Progenitor cell of endocrine pancreas (in vitro differentiated cells): Measurements from ENCODE around the gene LONP2. TPM values are rescaled to one million over a fixed set of nuclear protein-coding genes. Genes with fewer than 3 reads are reported as not detected.

Source experiments
- DNase-seq: peaks from one replicate; pipeline ENCODE4 v3.0.0; 2021; ENCODE audit warnings: low spot score; ENCODE audit not compliant: unreplicated experiment
- H3K27ac Mint-ChIP-seq: 2 replicates; pipeline ENCODE4 v1.8.0; 2021; ENCODE audit warnings: mild to moderate bottlenecking, moderate library complexity, mixed read lengths
- H3K27me3 Mint-ChIP-seq: 2 replicates; pipeline ENCODE4 v1.8.0; 2021; ENCODE audit warnings: mixed read lengths
- H3K36me3 Mint-ChIP-seq: 2 replicates; pipeline ENCODE4 v1.8.0; 2022; ENCODE audit warnings: mixed read lengths; ENCODE audit not compliant: insufficient read depth
- H3K4me1 Mint-ChIP-seq: 2 replicates; pipeline ENCODE4 v1.8.0; 2021; ENCODE audit warnings: low read depth, mixed read lengths
- H3K4me3 Mint-ChIP-seq: 2 replicates; pipeline ENCODE4 v1.8.0; 2021; ENCODE audit warnings: low read depth, mild to moderate bottlenecking, moderate library complexity, mixed read lengths
- H3K9me3 Mint-ChIP-seq: 2 replicates; pipeline ENCODE4 v1.8.0; 2021; ENCODE audit warnings: low read depth, mixed read lengths
- total RNA-seq: library from RNA; stranded (reverse); gene quantifications from 2 replicates; pipeline ENCODE4 v1.2.1, GENCODE V29; 2021
- TF ChIP-seq, protein P1 (sequence below): fragments of 200-600 bp; sonication (generic); IDR thresholded peaks from one replicate; pipeline ENCODE4 v1.5.0; 2021; ENCODE audit warnings: antibody characterized with exemption, mild to moderate bottlenecking; ENCODE audit not compliant: unreplicated experiment

LONP2 gene
- total RNA-seq, 1 donor from 2014 or later = 66.4 TPM

DNA sequence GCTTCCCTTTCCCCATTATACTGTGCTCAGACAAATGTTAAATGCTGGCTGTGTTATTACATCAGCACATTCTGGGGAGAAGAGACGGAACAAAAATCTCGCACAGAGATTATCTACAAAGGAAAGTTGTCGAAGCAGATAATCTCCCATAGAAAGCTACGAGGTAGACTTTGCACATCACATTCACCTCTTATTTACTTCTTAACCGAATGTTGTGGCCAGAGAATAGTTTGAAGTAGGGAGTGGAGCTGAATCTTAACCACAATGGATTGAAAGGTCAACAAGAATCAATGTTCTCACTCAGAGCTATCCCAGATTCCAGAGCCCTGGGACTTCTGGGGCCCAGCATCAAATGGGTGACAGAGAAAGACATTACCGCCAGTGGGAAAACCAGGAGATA, 28.4 kb upstream of the LONP2 start:
- Mint-ChIP-seq H3K36me3 (no peaks in the 10 kb centered on the region), H3K4me1 (peaks cover 4% of the 10 kb centered on the region), H3K4me3 (no peak overlapping the region), H3K27ac (no peak overlapping the region), H3K9me3 (no peaks in the 10 kb centered on the region), H3K27me3 (peaks cover 28% of the 10 kb centered on the region)
- TF ChIP-seq, protein P1, sequence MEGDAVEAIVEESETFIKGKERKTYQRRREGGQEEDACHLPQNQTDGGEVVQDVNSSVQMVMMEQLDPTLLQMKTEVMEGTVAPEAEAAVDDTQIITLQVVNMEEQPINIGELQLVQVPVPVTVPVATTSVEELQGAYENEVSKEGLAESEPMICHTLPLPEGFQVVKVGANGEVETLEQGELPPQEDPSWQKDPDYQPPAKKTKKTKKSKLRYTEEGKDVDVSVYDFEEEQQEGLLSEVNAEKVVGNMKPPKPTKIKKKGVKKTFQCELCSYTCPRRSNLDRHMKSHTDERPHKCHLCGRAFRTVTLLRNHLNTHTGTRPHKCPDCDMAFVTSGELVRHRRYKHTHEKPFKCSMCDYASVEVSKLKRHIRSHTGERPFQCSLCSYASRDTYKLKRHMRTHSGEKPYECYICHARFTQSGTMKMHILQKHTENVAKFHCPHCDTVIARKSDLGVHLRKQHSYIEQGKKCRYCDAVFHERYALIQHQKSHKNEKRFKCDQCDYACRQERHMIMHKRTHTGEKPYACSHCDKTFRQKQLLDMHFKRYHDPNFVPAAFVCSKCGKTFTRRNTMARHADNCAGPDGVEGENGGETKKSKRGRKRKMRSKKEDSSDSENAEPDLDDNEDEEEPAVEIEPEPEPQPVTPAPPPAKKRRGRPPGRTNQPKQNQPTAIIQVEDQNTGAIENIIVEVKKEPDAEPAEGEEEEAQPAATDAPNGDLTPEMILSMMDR = no peak
- no peak for DNase-seq

DNA sequence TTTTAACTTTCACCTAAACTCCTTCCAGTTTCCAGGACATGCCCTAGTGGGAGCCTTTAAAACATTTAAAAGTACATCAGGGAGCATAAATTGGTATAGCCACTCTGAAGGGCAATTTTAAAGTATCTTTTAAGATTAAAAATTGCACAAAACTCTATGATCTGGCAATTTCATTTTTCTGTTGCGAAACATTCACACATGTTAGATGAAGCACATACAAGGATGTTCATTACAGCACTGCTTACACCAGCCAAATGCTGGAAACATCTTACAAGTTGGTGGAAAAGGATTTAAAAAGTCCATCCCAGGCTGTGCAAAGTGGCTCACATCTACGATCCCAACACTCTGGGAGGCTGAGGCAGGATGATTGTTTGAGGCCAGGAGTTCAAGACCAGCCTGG, 26.4 kb upstream of the LONP2 start:
- no peaks in the 10 kb centered on the region for H3K36me3 Mint-ChIP-seq
- H3K27ac Mint-ChIP-seq = no peak overlapping the region
- TF ChIP-seq, protein P1 = no peak
- DNase-seq = no peak
- peaks cover 4% of the 10 kb centered on the region for H3K4me1 Mint-ChIP-seq
- H3K9me3 Mint-ChIP-seq = no peaks in the 10 kb centered on the region
- H3K4me3 Mint-ChIP-seq = no peak overlapping the region
- peaks cover 40% of the 10 kb centered on the region for H3K27me3 Mint-ChIP-seq

DNA sequence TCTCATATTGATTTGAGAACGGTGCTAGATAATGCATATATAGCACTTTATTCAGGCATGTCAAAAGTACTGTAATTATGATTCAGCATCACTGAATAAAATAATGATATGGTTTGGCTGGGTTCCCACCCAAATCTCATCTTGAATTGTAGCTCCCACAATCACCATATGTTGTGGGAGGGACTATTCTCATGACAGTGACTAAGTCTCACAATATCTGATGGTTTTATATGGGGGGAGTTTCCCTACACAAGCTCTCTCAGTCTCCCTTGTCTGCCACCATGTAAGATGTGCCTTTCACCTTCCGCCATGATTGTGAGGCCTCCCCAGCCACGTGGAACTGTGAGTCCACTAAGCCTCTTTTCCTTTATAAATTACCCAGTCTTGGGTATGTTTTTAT, 25.6 kb upstream of the LONP2 start:
- H3K4me1 Mint-ChIP-seq = peaks cover 4% of the 10 kb centered on the region
- no peak for DNase-seq
- H3K36me3 Mint-ChIP-seq = no peaks in the 10 kb centered on the region
- H3K4me3 Mint-ChIP-seq = no peak overlapping the region
- H3K9me3 Mint-ChIP-seq = no peaks in the 10 kb centered on the region
- peaks cover 45% of the 10 kb centered on the region for H3K27me3 Mint-ChIP-seq
- TF ChIP-seq, protein P1 = no peak
- H3K27ac Mint-ChIP-seq = no peak overlapping the region

DNA sequence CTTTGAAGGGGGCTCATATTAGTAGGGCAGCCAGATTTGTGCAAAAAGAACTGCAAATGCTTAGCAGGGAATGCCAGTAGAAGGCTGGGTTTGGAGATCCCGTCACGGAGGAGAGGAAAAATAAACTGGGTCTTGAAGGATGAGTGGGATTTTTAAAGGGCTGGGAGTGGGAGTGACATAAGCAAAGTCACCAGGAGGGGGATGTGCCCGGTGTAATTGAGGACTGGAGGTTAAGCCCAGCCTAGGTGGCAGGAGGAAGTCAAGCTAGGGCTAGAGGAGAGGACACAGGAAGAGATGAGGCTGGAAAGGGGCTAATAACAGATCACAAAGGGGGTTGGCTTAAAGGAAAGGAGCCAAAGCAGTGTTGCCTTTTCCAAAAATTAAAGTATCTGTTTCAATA, 23.2 kb upstream of the LONP2 start:
- Mint-ChIP-seq H3K4me1 (peaks cover 5% of the 10 kb centered on the region), H3K36me3 (no peaks in the 10 kb centered on the region), H3K27ac (no peak overlapping the region)

DNA sequence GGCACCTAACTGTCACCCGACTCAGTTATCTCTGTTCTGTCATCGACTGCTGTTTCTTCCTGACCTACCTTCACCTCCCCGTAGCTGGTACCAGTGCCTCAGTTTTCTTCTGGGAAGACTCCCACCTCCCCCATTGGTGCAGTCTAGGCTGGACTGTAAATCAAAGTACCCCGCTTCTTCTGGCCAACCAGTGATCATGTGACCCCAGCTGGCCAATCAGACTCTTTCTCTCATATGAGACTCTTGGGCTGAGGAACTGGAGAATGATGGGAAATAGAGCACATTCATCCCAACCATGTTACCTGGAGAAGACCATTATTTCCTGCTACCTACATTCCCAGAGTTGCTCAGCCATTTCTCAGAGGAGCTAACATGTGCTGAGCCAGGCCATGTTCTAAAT, 20.6 kb upstream of the LONP2 start:
- DNase-seq = no peak
- peaks cover 4% of the 10 kb centered on the region for H3K4me1 Mint-ChIP-seq
- no peaks in the 10 kb centered on the region for H3K9me3 Mint-ChIP-seq
- H3K4me3 Mint-ChIP-seq = no peak overlapping the region
- H3K27ac Mint-ChIP-seq = no peak overlapping the region
- peaks cover 38% of the 10 kb centered on the region for H3K27me3 Mint-ChIP-seq
- TF ChIP-seq, protein P1 = no peak
- no peaks in the 10 kb centered on the region for H3K36me3 Mint-ChIP-seq

More for the DNA sequence above, 23.2 kb upstream of the LONP2 start:
- H3K27me3 Mint-ChIP-seq = peaks cover 41% of the 10 kb centered on the region
- H3K4me3 Mint-ChIP-seq = no peak overlapping the region
- TF ChIP-seq, protein P1 = no peak
- DNase-seq = no peak
- H3K9me3 Mint-ChIP-seq = no peaks in the 10 kb centered on the region
